GM19438 (cell line): ENCODE results near the gene SLC35B2.
A peak's percentile ranks its signal among the peaks of the same experiment; 100 is the strongest.

Source experiments
- ATAC-seq: cut with Tn5 transposase; IDR thresholded peaks from one replicate; pipeline ENCODE4 v1.9.1; 2021; ENCODE audit warnings: low read depth; ENCODE audit not compliant: unreplicated experiment

SLC35B2 gene, protein sequence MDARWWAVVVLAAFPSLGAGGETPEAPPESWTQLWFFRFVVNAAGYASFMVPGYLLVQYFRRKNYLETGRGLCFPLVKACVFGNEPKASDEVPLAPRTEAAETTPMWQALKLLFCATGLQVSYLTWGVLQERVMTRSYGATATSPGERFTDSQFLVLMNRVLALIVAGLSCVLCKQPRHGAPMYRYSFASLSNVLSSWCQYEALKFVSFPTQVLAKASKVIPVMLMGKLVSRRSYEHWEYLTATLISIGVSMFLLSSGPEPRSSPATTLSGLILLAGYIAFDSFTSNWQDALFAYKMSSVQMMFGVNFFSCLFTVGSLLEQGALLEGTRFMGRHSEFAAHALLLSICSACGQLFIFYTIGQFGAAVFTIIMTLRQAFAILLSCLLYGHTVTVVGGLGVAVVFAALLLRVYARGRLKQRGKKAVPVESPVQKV

DNA sequence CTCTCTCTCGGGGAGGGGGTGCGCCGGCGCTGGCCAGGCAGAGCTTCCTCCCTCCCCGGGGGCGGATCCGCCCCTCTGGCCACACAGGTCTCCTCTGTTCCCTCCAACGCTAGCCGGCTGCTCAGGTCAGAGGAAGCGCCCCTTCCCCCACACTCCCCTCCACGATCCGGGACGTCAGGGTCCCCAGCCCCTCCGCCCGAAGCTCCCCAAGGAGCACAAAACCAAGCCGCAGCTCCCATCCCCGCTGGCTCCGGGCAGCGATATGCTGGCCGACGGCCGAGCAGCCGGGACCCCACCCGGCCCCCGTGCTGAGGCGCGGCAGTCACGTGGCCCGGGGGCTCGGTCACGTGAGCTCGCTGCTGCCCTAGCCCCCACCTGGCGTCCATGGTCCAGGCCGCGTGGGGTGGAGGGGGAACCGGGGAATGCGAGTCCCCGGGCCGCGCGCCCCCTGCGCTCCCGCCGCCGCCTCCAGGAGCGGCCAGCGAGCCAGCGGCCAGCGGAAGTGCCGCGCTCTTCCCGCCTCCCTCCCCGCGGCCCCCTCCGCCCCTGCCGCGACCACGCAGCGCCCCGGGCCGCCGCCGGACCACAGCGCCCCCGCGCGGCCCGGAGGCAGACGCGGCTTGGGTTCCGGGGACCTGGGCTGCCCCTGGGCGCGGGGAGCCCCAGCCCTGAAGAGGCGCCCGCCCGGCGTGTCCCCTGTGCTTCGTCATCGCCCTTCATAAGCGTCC, at the start of gene SLC35B2:
Gene SLC35B2 (minus strand): TSS at position 504 of the 728 bp plus-strand sequence. CDS start 118 bp downstream, at position 386.
- peak; percentile 43 for ATAC-seq

- ATAC-seq: no peak
Observed at GRCh38 chr6:44306710-44307109, 49.4 kb upstream of the SLC35B2 start.

GRCh38 chr6:44305200-44305725, 47.9 kb upstream of the SLC35B2 start:
- no peak for ATAC-seq

DNA sequence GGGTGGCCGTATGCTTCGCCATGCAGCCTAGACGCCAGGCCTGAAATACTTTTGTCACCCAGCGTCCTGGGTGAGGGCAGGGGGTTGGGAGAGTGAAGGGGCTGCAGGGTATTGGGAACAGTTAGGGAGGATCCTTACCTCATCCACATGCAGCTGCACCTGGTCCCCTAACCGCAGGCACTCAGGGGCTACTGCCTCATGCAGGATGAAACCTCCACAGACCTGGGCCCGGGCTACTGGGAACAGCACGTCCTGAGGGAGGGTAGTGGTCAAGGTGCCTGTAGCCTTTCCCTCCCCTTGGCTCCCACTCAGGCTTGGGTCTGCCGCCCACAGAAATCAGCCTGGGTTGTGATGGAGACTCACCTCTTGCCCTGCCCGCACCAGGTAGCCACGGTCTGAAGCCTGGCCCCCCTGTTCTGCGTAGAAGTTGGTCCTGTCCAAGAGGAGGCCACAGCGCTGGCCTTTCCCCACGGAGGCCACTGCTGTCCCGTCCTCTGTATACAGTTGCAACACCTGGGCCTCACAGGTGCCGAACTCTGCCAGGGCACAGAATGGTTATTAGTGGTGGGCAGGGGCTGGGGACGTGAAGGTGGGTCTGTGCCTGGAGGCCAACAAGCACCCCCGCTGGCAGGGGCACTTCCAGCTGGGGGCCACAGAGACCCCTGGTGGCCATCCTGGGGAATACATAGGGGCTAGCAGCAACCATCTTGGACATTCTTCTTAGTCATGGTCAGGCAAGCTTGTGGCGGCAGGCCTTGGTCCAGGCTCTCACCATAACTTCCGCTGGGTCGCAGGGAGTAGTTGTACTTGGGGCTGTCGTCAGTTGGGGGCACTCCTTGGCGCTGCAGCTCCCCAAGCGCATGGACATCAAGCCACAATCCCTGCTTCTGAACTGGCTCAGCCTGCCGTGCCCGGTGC, 47.2 kb upstream of the SLC35B2 start:
- no peak for ATAC-seq

- no peak for ATAC-seq
Observed at GRCh38 chr6:44303842-44304241, 46.5 kb upstream of the SLC35B2 start.

GRCh38 chr6:44302856-44303255, 45.5 kb upstream of the SLC35B2 start:
- no peak for ATAC-seq

- no peak for ATAC-seq
Observed at GRCh38 chr6:44301782-44302564, 44.6 kb upstream of the SLC35B2 start.

DNA sequence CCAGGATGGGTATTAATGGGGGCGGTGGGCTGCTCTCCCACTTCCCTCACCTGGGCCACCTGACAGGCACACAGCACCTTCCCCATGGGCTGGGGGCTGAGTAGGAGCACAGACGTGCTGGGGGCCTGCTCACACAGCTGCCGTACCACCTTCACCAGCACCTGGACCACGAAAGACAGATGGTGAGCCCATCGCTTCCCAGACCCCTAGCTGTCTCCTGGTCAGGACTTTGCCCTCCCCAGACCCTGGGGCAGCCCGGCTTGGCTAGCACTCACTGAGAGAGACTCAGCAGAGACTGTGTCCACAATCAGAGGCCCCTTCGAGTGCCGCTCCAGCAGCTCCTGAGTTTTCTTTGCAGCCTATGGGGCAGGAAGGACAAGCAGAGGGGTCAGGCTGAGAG, 43.8 kb upstream of the SLC35B2 start:
- ATAC-seq: no peak

GRCh38 chr6:44300292-44300823, 43.0 kb upstream of the SLC35B2 start:
- ATAC-seq: no peak

DNA sequence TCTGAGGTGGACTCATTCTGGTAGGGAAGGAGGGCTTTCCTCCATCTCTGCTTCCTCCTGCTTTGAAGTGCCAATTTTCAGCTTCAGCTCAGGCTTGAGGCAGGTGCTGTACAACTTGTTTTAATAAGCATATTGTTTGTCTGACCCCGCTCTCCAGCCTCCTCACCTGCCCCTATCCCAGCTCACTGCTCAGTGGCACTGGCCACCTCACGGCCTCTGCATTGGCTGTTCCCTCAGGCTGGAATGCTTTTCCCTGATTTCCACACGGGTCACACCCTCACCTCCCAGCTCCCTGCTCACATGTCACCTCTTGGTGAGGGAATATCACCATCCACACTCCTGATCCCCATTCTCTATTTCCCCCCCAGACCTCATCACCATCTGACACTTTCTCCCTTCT, 41.5 kb upstream of the SLC35B2 start:
- ATAC-seq: no peak

DNA sequence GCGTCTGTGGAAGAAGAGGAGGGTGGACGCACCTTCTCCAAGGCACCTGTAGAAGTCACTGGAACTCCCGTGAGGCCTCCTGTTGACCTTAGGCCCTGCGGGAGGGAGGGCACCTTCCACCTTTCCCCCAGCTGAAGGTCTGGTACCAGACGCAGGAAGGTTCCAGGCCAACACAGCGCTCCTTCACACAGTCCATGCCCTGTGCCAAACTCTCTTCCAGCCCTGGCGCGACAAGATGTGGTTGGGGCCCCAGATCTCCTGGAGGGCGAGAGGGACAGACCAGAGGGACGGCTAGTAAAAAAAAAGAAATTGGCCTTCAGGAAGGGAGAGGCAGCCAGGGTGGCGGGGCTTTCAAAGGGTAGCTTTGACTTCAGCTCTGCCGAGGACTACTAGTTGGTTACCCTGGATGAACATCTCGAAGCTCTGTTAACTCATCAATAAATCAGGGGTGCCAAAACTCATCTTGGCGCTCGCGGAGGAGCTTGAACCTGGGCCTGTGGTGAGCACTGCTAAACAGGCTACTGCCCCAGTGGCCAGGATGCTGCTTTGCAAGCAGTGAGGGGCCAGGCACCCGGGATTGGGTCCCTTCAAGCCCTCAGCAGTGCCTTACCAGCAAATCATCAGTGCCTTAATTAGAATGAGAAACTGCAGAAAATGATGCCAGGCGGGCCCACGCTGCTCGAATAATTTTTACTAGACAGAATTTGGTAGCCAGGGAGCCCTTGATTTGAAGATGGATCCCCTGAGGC, 40.9 kb upstream of the SLC35B2 start:
- ATAC-seq: no peak

DNA sequence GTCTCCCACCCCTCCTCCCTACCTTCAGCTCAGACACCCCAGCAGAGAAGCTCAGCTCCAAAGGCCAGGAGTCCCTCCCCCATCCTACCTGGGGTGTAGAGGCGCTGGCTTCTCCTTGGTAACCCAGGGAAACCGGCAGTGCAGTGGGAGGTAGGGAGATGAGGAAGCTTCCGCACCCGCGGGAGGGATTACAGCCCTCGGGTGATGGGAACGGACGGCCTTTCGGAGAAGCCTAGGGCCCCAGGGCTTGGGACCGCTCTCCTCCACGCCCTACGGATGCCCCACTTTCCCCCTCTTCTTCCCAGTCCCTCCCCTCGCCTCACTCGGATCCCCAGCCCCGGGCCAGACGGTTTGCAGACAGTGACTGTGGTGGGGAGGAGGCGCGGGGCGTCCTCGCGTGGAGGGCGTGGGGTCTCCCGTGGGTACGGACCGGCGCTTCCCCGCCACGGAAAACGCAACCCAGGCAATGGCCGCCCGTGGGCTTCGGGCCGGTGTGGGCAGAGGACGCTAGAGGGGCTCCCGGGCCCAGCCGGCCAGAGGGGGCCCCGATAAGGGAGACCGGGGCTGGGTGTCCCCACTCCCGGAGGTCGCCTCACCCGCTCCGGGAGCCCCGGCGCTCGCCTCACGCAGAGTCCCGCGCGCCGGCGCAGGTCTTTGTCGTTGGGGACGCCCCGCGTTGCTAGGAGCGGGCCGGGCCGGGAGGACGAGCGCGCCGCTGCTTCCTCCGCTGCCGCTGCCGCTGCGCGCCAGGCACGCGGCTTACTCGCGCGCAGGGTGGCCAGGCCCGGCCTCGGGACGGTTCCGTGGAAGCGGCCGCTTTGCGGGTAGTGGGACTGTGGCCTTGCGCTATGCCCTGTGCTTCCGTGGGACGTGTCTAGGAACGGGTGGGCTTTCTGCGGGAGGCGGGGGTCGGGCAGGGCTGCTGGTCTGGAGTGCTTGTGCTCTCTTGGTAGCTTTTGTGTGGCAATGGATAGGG, 40.0 kb upstream of the SLC35B2 start:
- no peak for ATAC-seq

- ATAC-seq: no peak
Observed at GRCh38 chr6:44294832-44295791, 37.8 kb upstream of the SLC35B2 start.

GRCh38 chr6:44292661-44293365, 35.5 kb upstream of the SLC35B2 start:
- no peak for ATAC-seq

DNA sequence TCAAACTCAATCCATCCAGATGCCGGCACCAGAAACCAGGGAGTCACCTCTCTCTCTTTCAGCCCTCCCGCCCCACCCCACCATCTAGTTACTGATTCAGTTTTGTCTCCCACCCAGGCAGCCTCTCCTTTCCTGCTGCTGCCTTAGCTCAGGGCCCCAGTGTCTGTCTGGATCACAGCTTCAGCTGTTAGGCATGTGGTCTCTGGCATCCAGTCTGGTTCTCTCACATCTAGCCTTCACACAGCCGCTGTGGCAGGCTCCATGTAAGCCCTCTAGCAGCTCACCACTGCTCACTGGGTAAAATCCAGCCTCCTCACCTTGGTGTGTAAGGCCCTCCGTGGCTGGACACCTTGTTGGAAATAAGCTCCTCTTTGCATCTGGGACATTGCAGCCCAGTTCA, 34.5 kb upstream of the SLC35B2 start:
- ATAC-seq: no peak

GRCh38 chr6:44289726-44290260, 32.5 kb upstream of the SLC35B2 start:
- ATAC-seq: no peak
